Measurements from ENCODE around the gene ERVMER34-1.

DNA sequence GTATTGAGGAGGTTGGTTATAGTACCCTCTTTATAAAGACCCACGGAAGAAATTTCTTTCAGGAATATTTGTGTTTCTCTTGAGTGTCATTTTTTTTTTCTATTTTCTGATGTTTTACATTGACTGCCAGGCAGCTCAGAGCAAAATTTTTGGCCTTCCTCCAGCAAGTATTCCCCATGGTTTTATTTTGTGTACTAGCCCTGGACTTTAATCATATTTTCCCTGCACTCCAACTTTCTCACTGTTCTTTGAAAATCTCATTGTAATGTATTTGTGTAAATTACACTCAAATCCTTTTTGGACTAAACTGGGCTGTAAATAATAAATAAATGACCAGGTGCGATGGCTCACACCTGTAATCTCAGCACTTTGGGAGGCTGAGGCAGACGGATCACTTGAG is 46.6 kb downstream of the ERVMER34-1 start:
- no peak for TF ChIP-seq POLR2AphosphoS5 (IDR thresholded peaks at IDR 0.05)
- TF ChIP-seq, protein P1, sequence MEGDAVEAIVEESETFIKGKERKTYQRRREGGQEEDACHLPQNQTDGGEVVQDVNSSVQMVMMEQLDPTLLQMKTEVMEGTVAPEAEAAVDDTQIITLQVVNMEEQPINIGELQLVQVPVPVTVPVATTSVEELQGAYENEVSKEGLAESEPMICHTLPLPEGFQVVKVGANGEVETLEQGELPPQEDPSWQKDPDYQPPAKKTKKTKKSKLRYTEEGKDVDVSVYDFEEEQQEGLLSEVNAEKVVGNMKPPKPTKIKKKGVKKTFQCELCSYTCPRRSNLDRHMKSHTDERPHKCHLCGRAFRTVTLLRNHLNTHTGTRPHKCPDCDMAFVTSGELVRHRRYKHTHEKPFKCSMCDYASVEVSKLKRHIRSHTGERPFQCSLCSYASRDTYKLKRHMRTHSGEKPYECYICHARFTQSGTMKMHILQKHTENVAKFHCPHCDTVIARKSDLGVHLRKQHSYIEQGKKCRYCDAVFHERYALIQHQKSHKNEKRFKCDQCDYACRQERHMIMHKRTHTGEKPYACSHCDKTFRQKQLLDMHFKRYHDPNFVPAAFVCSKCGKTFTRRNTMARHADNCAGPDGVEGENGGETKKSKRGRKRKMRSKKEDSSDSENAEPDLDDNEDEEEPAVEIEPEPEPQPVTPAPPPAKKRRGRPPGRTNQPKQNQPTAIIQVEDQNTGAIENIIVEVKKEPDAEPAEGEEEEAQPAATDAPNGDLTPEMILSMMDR (IDR thresholded peaks at IDR 0.05), result no peak
